Measurements from ENCODE around the gene TMEM135. TPM values are rescaled to one million over a fixed set of nuclear protein-coding genes. Genes with fewer than 3 reads are reported as not detected.

Gene TMEM135
- total RNA-seq, 1 donor from 2014 or later = 38.1 TPM

GRCh38 chr11:87137711-87138110 is 100.0 kb downstream of the TMEM135 start:
- DNase-seq = no peak
- TF ChIP-seq CTCF (IDR thresholded peaks at IDR 0.05; ENCODE audit: partially characterized antibody, unreplicated experiment) = no peak
- H3K4me3 Mint-ChIP-seq (ENCODE audit: unreplicated experiment) = no peak overlapping the region
- H3K4me1 Mint-ChIP-seq (ENCODE audit: low read depth, unreplicated experiment) = peaks cover 9% of the 10 kb centered on the region
- H3K27me3 Mint-ChIP-seq (ENCODE audit: unreplicated experiment) = no peaks in the 10 kb centered on the region
- H3K27ac Mint-ChIP-seq (ENCODE audit: unreplicated experiment) = no peak overlapping the region
- H3K36me3 Mint-ChIP-seq (ENCODE audit: unreplicated experiment) = no peaks in the 10 kb centered on the region
- no peaks in the 10 kb centered on the region for H3K9me3 Mint-ChIP-seq (ENCODE audit: unreplicated experiment)

GRCh38 chr11:87139475-87139874 is 101.7 kb downstream of the TMEM135 start:
- H3K9me3 Mint-ChIP-seq (ENCODE audit: unreplicated experiment) = no peaks in the 10 kb centered on the region
- TF ChIP-seq CTCF (IDR thresholded peaks at IDR 0.05; ENCODE audit: partially characterized antibody, unreplicated experiment) = no peak
- H3K27me3 Mint-ChIP-seq (ENCODE audit: unreplicated experiment) = no peaks in the 10 kb centered on the region
- DNase-seq = no peak
- H3K27ac Mint-ChIP-seq (ENCODE audit: unreplicated experiment) = no peak overlapping the region
- no peaks in the 10 kb centered on the region for H3K36me3 Mint-ChIP-seq (ENCODE audit: unreplicated experiment)
- peaks cover 5% of the 10 kb centered on the region for H3K4me1 Mint-ChIP-seq (ENCODE audit: low read depth, unreplicated experiment)
- no peak overlapping the region for H3K4me3 Mint-ChIP-seq (ENCODE audit: unreplicated experiment)

GRCh38 chr11:87141322-87141721 is 103.6 kb downstream of the TMEM135 start:
- no peak for TF ChIP-seq CTCF (IDR thresholded peaks at IDR 0.05; ENCODE audit: partially characterized antibody, unreplicated experiment)
- Mint-ChIP-seq H3K4me3 (ENCODE audit: unreplicated experiment) (no peak overlapping the region), H3K27me3 (ENCODE audit: unreplicated experiment) (no peaks in the 10 kb centered on the region), H3K4me1 (ENCODE audit: low read depth, unreplicated experiment) (peaks cover 5% of the 10 kb centered on the region), H3K36me3 (ENCODE audit: unreplicated experiment) (no peaks in the 10 kb centered on the region), H3K27ac (ENCODE audit: unreplicated experiment) (no peak overlapping the region), H3K9me3 (ENCODE audit: unreplicated experiment) (no peaks in the 10 kb centered on the region)
- DNase-seq = no peak

- H3K27ac Mint-ChIP-seq (ENCODE audit: unreplicated experiment) = no peak overlapping the region
- H3K4me1 Mint-ChIP-seq (ENCODE audit: low read depth, unreplicated experiment) = peaks cover 2% of the 10 kb centered on the region
- no peaks in the 10 kb centered on the region for H3K36me3 Mint-ChIP-seq (ENCODE audit: unreplicated experiment)
- H3K4me3 Mint-ChIP-seq (ENCODE audit: unreplicated experiment) = no peak overlapping the region
- no peak for TF ChIP-seq CTCF (IDR thresholded peaks at IDR 0.05; ENCODE audit: partially characterized antibody, unreplicated experiment)
- H3K27me3 Mint-ChIP-seq (ENCODE audit: unreplicated experiment) = no peaks in the 10 kb centered on the region
- no peaks in the 10 kb centered on the region for H3K9me3 Mint-ChIP-seq (ENCODE audit: unreplicated experiment)
- no peak for DNase-seq
Observed at GRCh38 chr11:87141980-87142514, 104.3 kb downstream of the TMEM135 start.

GRCh38 chr11:87142594-87142993 is 104.9 kb downstream of the TMEM135 start:
- Mint-ChIP-seq H3K4me3 (ENCODE audit: unreplicated experiment) (no peak overlapping the region), H3K36me3 (ENCODE audit: unreplicated experiment) (no peaks in the 10 kb centered on the region), H3K27me3 (ENCODE audit: unreplicated experiment) (no peaks in the 10 kb centered on the region)

More at GRCh38 chr11:87142594-87142993, 104.9 kb downstream of the TMEM135 start:
- no peak overlapping the region for H3K27ac Mint-ChIP-seq (ENCODE audit: unreplicated experiment)
- no peak for TF ChIP-seq CTCF (IDR thresholded peaks at IDR 0.05; ENCODE audit: partially characterized antibody, unreplicated experiment)
- no peak for DNase-seq
- no peaks in the 10 kb centered on the region for H3K4me1 Mint-ChIP-seq (ENCODE audit: low read depth, unreplicated experiment)
- no peaks in the 10 kb centered on the region for H3K9me3 Mint-ChIP-seq (ENCODE audit: unreplicated experiment)
